Measurements from ENCODE around the gene MIPEP. TPM values are rescaled to one million over a fixed set of nuclear protein-coding genes. Genes with fewer than 3 reads are reported as not detected.

The MIPEP gene
- total and polyA plus RNA-seq, 2 experiments from 2014 or later, result 12.6 to 19.6 TPM

GRCh38 chr13:23729531-23729930 is 159.7 kb downstream of the MIPEP start:
- no peak overlapping the region for H2AFZ ChIP-seq
- H3K36me3 ChIP-seq (ENCODE audit: low read depth), result no peaks in the 10 kb centered on the region
- H3F3A ChIP-seq (ENCODE audit: insufficient read depth), result peaks cover 11% of the 10 kb centered on the region
- no peaks in the 10 kb centered on the region for H3K9me2 ChIP-seq (ENCODE audit: insufficient read depth)
- no peaks in the 10 kb centered on the region for H3K27me3 ChIP-seq (replicated peaks; ENCODE audit: insufficient read depth)
- H3K9ac ChIP-seq, result no peak overlapping the region
- in situ Hi-C loops (cut with MboI), result no loop called here
- H3K4me2 ChIP-seq (ENCODE audit: unreplicated experiment), result no peak overlapping the region
- no peaks in the 10 kb centered on the region for H4K20me1 ChIP-seq (ENCODE audit: insufficient read depth)
- TF ChIP-seq EZH2 (IDR thresholded peaks at IDR 0.05; ENCODE audit: insufficient read depth, poor library complexity, severe bottlenecking), result no peak
- no peak for TF ChIP-seq EZH2phosphoT487 (IDR thresholded peaks at IDR 0.05; ENCODE audit: insufficient read depth, low read depth)
- no peaks in the 10 kb centered on the region for H3K9me3 ChIP-seq (ENCODE audit: low read depth)
- DNase-seq, result no peak
- H3K27ac ChIP-seq, result no peak overlapping the region
- H3K4me1 ChIP-seq (ENCODE audit: insufficient read depth), result peaks cover 9% of the 10 kb centered on the region
- H3K79me2 ChIP-seq (ENCODE audit: insufficient read depth), result no peaks in the 10 kb centered on the region
- no peak overlapping the region for H3K4me3 ChIP-seq

GRCh38 chr13:23728807-23729206 is 160.4 kb downstream of the MIPEP start:
- no peak overlapping the region for H2AFZ ChIP-seq
- H3K4me2 ChIP-seq (ENCODE audit: unreplicated experiment), result no peak overlapping the region
- H3K27ac ChIP-seq, result no peak overlapping the region
- no peaks in the 10 kb centered on the region for H3K27me3 ChIP-seq (replicated peaks; ENCODE audit: insufficient read depth)
- H3F3A ChIP-seq (ENCODE audit: insufficient read depth), result peaks cover 18% of the 10 kb centered on the region
- H3K4me1 ChIP-seq (ENCODE audit: insufficient read depth), result peaks cover 17% of the 10 kb centered on the region
- no peak overlapping the region for H3K9ac ChIP-seq
- H3K36me3 ChIP-seq (ENCODE audit: low read depth), result no peaks in the 10 kb centered on the region
- H4K20me1 ChIP-seq (ENCODE audit: insufficient read depth), result no peaks in the 10 kb centered on the region
- H3K4me3 ChIP-seq, result no peak overlapping the region
- TF ChIP-seq EZH2phosphoT487 (IDR thresholded peaks at IDR 0.05; ENCODE audit: insufficient read depth, low read depth) (no peak), EZH2 (IDR thresholded peaks at IDR 0.05; ENCODE audit: insufficient read depth, poor library complexity, severe bottlenecking) (no peak)
- WGBS, 2 experiments (ENCODE audit: low coverage in 1 of 2, low lambda C conversion rate in 2 of 2, missing lambda C conversion rate in 2 of 2), result 93 to 94% methylated on average over 3 of the region's 3 CpGs
- no peaks in the 10 kb centered on the region for H3K9me3 ChIP-seq (ENCODE audit: low read depth)
- no peaks in the 10 kb centered on the region for H3K9me2 ChIP-seq (ENCODE audit: insufficient read depth)
- in situ Hi-C loops (cut with MboI), result no loop called here
- no peaks in the 10 kb centered on the region for H3K79me2 ChIP-seq (ENCODE audit: insufficient read depth)
- DNase-seq, result no peak

DNA sequence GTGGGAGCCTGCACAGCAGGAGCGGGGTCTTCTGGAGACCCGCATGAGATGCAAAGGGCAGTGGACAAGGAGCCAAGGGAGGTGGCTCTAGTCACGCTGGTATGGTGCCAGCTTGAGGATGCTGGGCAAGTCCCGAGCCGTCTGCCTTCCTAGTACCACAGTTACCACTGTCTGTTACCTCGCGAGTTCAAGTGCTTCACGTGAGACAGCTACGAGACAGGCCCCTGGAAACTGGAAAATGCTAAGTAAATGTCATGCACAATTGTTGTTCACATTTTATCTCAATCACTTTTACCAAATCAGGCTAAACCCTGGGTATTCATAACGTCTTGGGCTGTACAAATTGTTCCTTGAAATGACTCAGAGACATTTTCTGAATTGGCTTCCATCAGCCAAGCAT is 163.3 kb downstream of the MIPEP start:
- no peak overlapping the region for H3K4me3 ChIP-seq
- peaks cover 25% of the 10 kb centered on the region for H3K4me1 ChIP-seq (ENCODE audit: insufficient read depth)
- 53 to 57% methylated on average over 10 of the region's 10 CpGs for WGBS, 2 experiments (ENCODE audit: low coverage in 1 of 2, low lambda C conversion rate in 2 of 2, missing lambda C conversion rate in 2 of 2)
- H3K9me2 ChIP-seq (ENCODE audit: insufficient read depth), result no peaks in the 10 kb centered on the region
- H3F3A ChIP-seq (ENCODE audit: insufficient read depth), result peaks cover 26% of the 10 kb centered on the region
- no peaks in the 10 kb centered on the region for H4K20me1 ChIP-seq (ENCODE audit: insufficient read depth)
- no peaks in the 10 kb centered on the region for H3K27me3 ChIP-seq (replicated peaks; ENCODE audit: insufficient read depth)
- H3K4me2 ChIP-seq (ENCODE audit: unreplicated experiment), result no peak overlapping the region
- no peaks in the 10 kb centered on the region for H3K9me3 ChIP-seq (ENCODE audit: low read depth)
- no peak overlapping the region for H2AFZ ChIP-seq
- TF ChIP-seq EZH2 (IDR thresholded peaks at IDR 0.05; ENCODE audit: insufficient read depth, poor library complexity, severe bottlenecking) (no peak), EZH2phosphoT487 (IDR thresholded peaks at IDR 0.05; ENCODE audit: insufficient read depth, low read depth) (no peak)
- H3K79me2 ChIP-seq (ENCODE audit: insufficient read depth), result no peaks in the 10 kb centered on the region
- in situ Hi-C loops (cut with MboI), result no loop called here
- DNase-seq, result peak; percentile 18
- H3K9ac ChIP-seq, result no peak overlapping the region
- H3K36me3 ChIP-seq (ENCODE audit: low read depth), result no peaks in the 10 kb centered on the region
- no peak overlapping the region for H3K27ac ChIP-seq

- in situ Hi-C loops (cut with MboI), result no loop called here
- Histone ChIP-seq H3K4me1 (ENCODE audit: insufficient read depth) (peaks cover 25% of the 10 kb centered on the region), H3K36me3 (ENCODE audit: low read depth) (no peaks in the 10 kb centered on the region), H3K9me2 (ENCODE audit: insufficient read depth) (no peaks in the 10 kb centered on the region), H3K27me3 (replicated peaks; ENCODE audit: insufficient read depth) (no peaks in the 10 kb centered on the region), H3K9me3 (ENCODE audit: low read depth) (no peaks in the 10 kb centered on the region), H3K79me2 (ENCODE audit: insufficient read depth) (no peaks in the 10 kb centered on the region), H4K20me1 (ENCODE audit: insufficient read depth) (no peaks in the 10 kb centered on the region), H3K4me2 (ENCODE audit: unreplicated experiment) (no peak overlapping the region), H3K9ac (no peak overlapping the region), H2AFZ (no peak overlapping the region; the same call in 1 of the 2 replicates), H3F3A (ENCODE audit: insufficient read depth) (peaks cover 26% of the 10 kb centered on the region), H3K27ac (peak overlapping the region; percentile 51), H3K4me3 (no peak overlapping the region)
- no peak for TF ChIP-seq EZH2 (IDR thresholded peaks at IDR 0.05; ENCODE audit: insufficient read depth, poor library complexity, severe bottlenecking)
- TF ChIP-seq EZH2phosphoT487 (IDR thresholded peaks at IDR 0.05; ENCODE audit: insufficient read depth, low read depth), result no peak
- peak; percentile 67 for DNase-seq
- 59 to 63% methylated on average over 7 of the region's 7 CpGs for WGBS, 2 experiments (ENCODE audit: low coverage in 1 of 2, low lambda C conversion rate in 2 of 2, missing lambda C conversion rate in 2 of 2)
Measured at GRCh38 chr13:23724196-23724970, 164.8 kb downstream of the MIPEP start.

All from GM23248 (cell line).